Stomach (tissue), 9 donors: ENCODE data around the gene RCCD1. TPM values are rescaled to one million over a fixed set of nuclear protein-coding genes. Genes with fewer than 3 reads are reported as not detected.

ENCODE experiments used
- DNase-seq, 2 donors: peaks; one replicate each; pipeline versions ENCODE4 v3.0.0 to v3.0.0-alpha.2; 2013 to 2019
- H3K27ac ChIP-seq, 5 donors: fragments of 200-600 bp in 4 of 5; sonication (generic) in 4 of 5; one replicate each; pipeline ENCODE4 v1.5.1; 2013 to 2019; ENCODE audit warnings: mild to moderate bottlenecking in 1 of 5, moderate library complexity in 1 of 5
- H3K27me3 ChIP-seq, 3 donors: fragments of 200-600 bp; sonication (generic); one replicate each; pipeline ENCODE4 v1.5.1; 2017 to 2019; ENCODE audit warnings: mixed run types in 1 of 3
- H3K36me3 ChIP-seq, 4 donors: fragments of 200-600 bp; sonication (generic); 1 replicate in 3 of 4; 2 replicates in 1 of 4; pipeline ENCODE4 v1.5.1; 2016 to 2019
- H3K4me1 ChIP-seq, 4 donors: fragments of 200-600 bp; sonication (generic); one replicate each; pipeline ENCODE4 v1.5.1; 2016 to 2019
- H3K4me3 ChIP-seq, 4 donors: fragments of 200-600 bp; sonication (generic) in 3 of 4; one replicate each; pipeline ENCODE4 v1.5.1; 2016 to 2019; ENCODE audit warnings: mild to moderate bottlenecking in 1 of 4
- H3K9me3 ChIP-seq, 4 donors: fragments of 200-600 bp; sonication (generic); one replicate each; pipeline ENCODE4 v1.5.1; 2016 to 2019
- CTCF ChIP-seq, 7 experiments: fragments of 450-650 bp in 4 of 7; fragments of 200-600 bp in 3 of 7; sonication (generic) in 3 of 7; IDR thresholded peaks; one replicate each; pipeline ENCODE4 v1.5.1; 2016 to 2019; ENCODE audit warnings: antibody characterized with exemption in 7 of 7, control low read depth in 2 of 7, mild to moderate bottlenecking in 1 of 7
- EP300 ChIP-seq: sonication (generic); formaldehyde crosslinking; IDR thresholded peaks from one replicate; pipeline ENCODE4 v1.6.1; 2017; ENCODE audit warnings: antibody characterized with exemption
- POLR2A ChIP-seq, 4 donors: fragments of 450-650 bp; IDR thresholded peaks; one replicate each; pipeline ENCODE4 v1.6.1; 2016; ENCODE audit warnings: antibody characterized with exemption in 4 of 4, control low read depth in 2 of 4, mild to moderate bottlenecking in 1 of 4, moderate library complexity in 1 of 4
- POLR2AphosphoS5 ChIP-seq, 3 donors: sonication (generic); formaldehyde crosslinking; IDR thresholded peaks; one replicate each; pipeline ENCODE4 v1.6.1; 2016; ENCODE audit warnings: antibody characterized with exemption in 3 of 3
- WGBS, 5 donors: extraction: QIAGEN DNeasy Blood & Tissue Kit in 3 of 5; methylation state at CpG; one replicate each; pipeline versions ENCODE4 v1.1.5 to v1.1.7; 2013 to 2018; 5-methylcytosine and 5-hydroxymethylcytosine counted together
- intact Hi-C: fragments of 100-400 bp; cut with DNase I; formaldehyde crosslinking; loops from one replicate; pipeline ENCODE4 v1.15.1; 2023; ENCODE audit warnings: low total_unique reads
- polyA plus RNA-seq, 3 donors: library from polyadenylated mRNA; stranded (reverse); fragments of 200-250 nt; gene quantifications; one replicate each; pipeline ENCODE4 v1.2.3, GENCODE V29; 2013
- total RNA-seq, 5 donors: library from RNA; depleted of rRNA; stranded (reverse); fragments of >200 nt; gene quantifications; one replicate each; pipeline versions ENCODE4 v1.1.0 to v1.2.3, GENCODE V29; 2014 to 2016
- donor health status: healthy with polysubstance abuse.
- donor health status: Bipolar disorder and iron deficiency.
- donor health status: healthy.

The RCCD1 gene
- total and polyA plus RNA-seq, 8 donors: 2.2 to 98.5 (median 7.7) TPM

GRCh38 chr15:90962021-90962420, 7.3 kb downstream of the RCCD1 start:
- no peak overlapping the region for H3K4me3 ChIP-seq
- intact Hi-C loops: no loop called here
- 70 to 82% (median 74%) methylated on average over 4 of the region's 4 CpGs for WGBS, 5 donors
- H3K27ac ChIP-seq: no peak overlapping the region
- DNase-seq: no peak
- no peaks in the 10 kb centered on the region for H3K9me3 ChIP-seq
- no peaks in the 10 kb centered on the region for H3K27me3 ChIP-seq
- no peak for TF ChIP-seq CTCF (IDR thresholded peaks at IDR 0.05)
- TF ChIP-seq POLR2AphosphoS5 (IDR thresholded peaks at IDR 0.05): no peak
- no peak for TF ChIP-seq EP300
- TF ChIP-seq POLR2A (IDR thresholded peaks at IDR 0.05): no peak
- H3K4me1 ChIP-seq: peaks cover 0 to 30% (median 14%) of the 10 kb centered on the region in 4 donors
- peaks cover 7 to 67% (median 64%) of the 10 kb centered on the region in 4 donors for H3K36me3 ChIP-seq

GRCh38 chr15:90966262-90966661, 11.6 kb downstream of the RCCD1 start:
- intact Hi-C loops: no loop called here
- H3K4me3 ChIP-seq: no peak overlapping the region
- H3K27me3 ChIP-seq: no peaks in the 10 kb centered on the region
- H3K27ac ChIP-seq: no peak overlapping the region
- peaks cover 13 to 82% (median 60%) of the 10 kb centered on the region in 4 donors for H3K36me3 ChIP-seq
- no peaks in the 10 kb centered on the region for H3K4me1 ChIP-seq
- TF ChIP-seq POLR2AphosphoS5 (IDR thresholded peaks at IDR 0.05) (no peak), POLR2A (IDR thresholded peaks at IDR 0.05) (no peak), EP300 (no peak)
- 88 to 93% (median 89%) methylated on average over 9 of the region's 9 CpGs for WGBS, 5 donors
- no peaks in the 10 kb centered on the region for H3K9me3 ChIP-seq
- no peak for DNase-seq

- no peak overlapping the region for H3K4me3 ChIP-seq
- no peak for DNase-seq
- H3K4me1 ChIP-seq: no peaks in the 10 kb centered on the region
- 85 to 98% (median 96%) methylated on average over 5 of the region's 5 CpGs for WGBS, 5 donors
- no peaks in the 10 kb centered on the region for H3K27me3 ChIP-seq
- H3K36me3 ChIP-seq: peaks cover 11 to 72% (median 50%) of the 10 kb centered on the region in 4 donors
- H3K27ac ChIP-seq: no peak overlapping the region
- H3K9me3 ChIP-seq: no peaks in the 10 kb centered on the region
- intact Hi-C loops: no loop called here
- TF ChIP-seq CTCF (IDR thresholded peaks at IDR 0.05): no peak
- TF ChIP-seq POLR2A (IDR thresholded peaks at IDR 0.05): no peak
- no peak for TF ChIP-seq EP300
- no peak for TF ChIP-seq POLR2AphosphoS5 (IDR thresholded peaks at IDR 0.05)
Measured at GRCh38 chr15:90967206-90967605, 12.5 kb downstream of the RCCD1 start.

- Histone ChIP-seq H3K27ac (no peak overlapping the region), H3K4me3 (no peak overlapping the region), H3K36me3 (peaks cover 8 to 72% (median 42%) of the 10 kb centered on the region in 4 donors), H3K4me1 (no peaks in the 10 kb centered on the region), H3K9me3 (no peaks in the 10 kb centered on the region), H3K27me3 (no peaks in the 10 kb centered on the region)
- intact Hi-C loops: no loop called here
- WGBS, 5 donors: 89 to 100% (median 96%) methylated on average over 1 of the region's 1 CpG
- TF ChIP-seq POLR2A (IDR thresholded peaks at IDR 0.05): no peak
- TF ChIP-seq EP300: no peak
- no peak for TF ChIP-seq CTCF (IDR thresholded peaks at IDR 0.05)
- no peak for TF ChIP-seq POLR2AphosphoS5 (IDR thresholded peaks at IDR 0.05)
- no peak for DNase-seq
Measured at GRCh38 chr15:90968434-90968833, 13.8 kb downstream of the RCCD1 start.

GRCh38 chr15:90970274-90970673, 15.6 kb downstream of the RCCD1 start:
- H3K4me1 ChIP-seq: no peaks in the 10 kb centered on the region
- 92 to 95% (median 93%) methylated on average over 7 of the region's 7 CpGs for WGBS, 5 donors
- no peak overlapping the region for H3K27ac ChIP-seq
- H3K9me3 ChIP-seq: no peaks in the 10 kb centered on the region
- peaks cover 17 to 80% (median 42%) of the 10 kb centered on the region in 4 donors for H3K36me3 ChIP-seq
- H3K4me3 ChIP-seq: no peak overlapping the region
- TF ChIP-seq EP300: no peak
- intact Hi-C loops: no loop called here
- DNase-seq: no peak
- no peaks in the 10 kb centered on the region for H3K27me3 ChIP-seq
